ENCODE measurements around the gene DNAJC17.

DNAJC17 gene, protein sequence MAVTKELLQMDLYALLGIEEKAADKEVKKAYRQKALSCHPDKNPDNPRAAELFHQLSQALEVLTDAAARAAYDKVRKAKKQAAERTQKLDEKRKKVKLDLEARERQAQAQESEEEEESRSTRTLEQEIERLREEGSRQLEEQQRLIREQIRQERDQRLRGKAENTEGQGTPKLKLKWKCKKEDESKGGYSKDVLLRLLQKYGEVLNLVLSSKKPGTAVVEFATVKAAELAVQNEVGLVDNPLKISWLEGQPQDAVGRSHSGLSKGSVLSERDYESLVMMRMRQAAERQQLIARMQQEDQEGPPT

DNA sequence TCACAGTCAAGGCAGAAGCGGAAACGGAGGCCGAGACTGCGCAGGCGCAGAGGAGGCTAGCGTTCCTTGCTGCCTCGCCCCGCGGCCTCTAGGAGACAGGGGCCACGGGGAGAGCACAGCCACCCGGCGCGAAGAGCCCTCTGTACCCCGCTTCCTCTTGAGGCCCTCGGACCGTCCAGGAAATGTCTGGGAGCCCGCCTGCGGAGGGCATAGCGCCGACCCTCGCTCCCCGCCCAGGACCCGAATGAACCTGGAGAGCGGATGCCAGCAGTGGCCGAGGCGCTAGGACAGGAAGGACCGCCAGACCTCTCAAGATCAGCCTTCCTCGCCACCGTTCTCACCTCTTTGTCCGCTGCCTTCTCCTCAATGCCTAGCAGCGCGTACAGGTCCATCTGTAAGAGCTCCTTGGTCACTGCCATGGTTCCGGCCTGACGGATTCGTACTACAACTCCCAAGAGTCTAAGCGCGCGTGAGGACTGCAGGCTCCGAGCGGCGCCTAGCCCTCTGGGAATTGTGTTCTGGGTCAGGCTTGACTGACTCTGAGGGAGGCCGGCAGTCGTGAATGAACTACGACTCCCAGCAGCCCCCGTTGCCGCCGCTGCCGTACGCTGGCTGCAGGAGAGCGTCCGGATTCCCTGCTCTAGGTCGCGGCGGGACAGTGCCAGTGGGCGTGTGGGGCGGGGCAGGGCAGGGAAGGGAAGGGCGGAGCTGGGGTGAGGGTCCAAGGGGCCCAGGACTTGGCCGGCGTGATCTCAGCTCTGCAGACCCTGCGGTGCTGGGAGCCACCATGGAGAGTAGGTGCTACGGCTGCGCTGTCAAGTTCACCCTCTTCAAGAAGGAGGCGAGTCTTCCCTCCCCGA lies at the start of gene DNAJC17, which contains the start of gene ZFYVE19:
Gene DNAJC17 (minus strand): TSS at position 446 of the 860 bp plus-strand sequence. CDS start 27 bp downstream, at position 419.
Gene ZFYVE19 (plus strand): TSS at position 62 of the 860 bp plus-strand sequence. CDS start 501 bp downstream, at position 563.
- peak; percentile 85 for DNase-seq

DNA sequence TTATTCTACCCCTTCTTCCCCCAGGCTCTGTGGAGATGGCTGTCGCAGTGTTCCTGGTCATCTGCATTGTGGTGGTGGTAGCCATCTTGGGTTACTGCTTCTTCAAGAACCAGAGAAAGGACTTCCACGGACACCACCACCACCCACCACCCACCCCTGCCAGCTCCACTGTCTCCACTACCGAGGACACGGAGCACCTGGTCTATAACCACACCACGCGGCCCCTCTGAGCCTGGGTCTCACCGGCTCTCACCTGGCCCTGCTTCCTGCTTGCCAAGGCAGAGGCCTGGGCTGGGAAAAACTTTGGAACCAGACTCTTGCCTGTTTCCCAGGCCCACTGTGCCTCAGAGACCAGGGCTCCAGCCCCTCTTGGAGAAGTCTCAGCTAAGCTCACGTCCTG lies 49.5 kb upstream of the DNAJC17 start:
- DNase-seq: no peak

DNA sequence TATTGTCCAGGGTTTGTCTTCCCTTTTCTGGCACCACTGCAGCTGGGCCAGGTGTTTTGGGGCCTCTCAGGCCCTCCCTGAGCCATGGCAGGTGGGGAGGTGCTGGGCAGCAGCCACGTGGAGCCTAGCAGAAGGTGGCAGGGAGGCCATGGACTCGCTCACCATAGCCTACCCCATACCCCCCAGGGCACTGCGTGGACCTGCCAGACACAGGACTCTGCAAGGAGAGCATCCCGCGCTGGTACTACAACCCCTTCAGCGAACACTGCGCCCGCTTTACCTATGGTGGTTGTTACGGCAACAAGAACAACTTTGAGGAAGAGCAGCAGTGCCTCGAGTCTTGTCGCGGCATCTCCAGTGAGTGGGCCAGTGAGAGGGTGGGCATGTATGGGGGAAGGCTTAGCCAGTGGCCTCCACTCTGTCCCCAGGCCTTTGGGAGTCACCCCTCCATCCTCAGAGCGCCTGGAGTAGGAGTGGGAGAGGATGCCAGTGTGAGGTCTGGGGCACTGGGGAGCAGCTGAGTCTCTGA lies 48.5 kb upstream of the DNAJC17 start:
- DNase-seq: no peak

DNA sequence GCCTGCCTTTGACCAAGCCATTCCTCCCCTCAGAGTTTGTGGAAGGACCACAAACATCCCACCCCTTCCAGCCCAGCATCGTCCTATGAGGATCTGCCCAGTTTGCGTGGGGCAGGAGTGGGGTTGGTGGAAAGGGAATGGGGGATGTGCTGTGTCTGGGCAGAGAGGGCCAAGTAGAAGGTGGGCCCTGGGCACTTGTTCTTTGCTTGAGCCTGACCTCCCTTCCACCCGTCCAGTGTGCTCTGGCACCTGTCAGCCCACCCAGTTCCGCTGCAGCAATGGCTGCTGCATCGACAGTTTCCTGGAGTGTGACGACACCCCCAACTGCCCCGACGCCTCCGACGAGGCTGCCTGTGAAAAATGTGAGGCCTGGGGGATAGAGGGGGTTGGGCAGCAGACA lies 46.9 kb upstream of the DNAJC17 start:
- no peak for DNase-seq

DNA sequence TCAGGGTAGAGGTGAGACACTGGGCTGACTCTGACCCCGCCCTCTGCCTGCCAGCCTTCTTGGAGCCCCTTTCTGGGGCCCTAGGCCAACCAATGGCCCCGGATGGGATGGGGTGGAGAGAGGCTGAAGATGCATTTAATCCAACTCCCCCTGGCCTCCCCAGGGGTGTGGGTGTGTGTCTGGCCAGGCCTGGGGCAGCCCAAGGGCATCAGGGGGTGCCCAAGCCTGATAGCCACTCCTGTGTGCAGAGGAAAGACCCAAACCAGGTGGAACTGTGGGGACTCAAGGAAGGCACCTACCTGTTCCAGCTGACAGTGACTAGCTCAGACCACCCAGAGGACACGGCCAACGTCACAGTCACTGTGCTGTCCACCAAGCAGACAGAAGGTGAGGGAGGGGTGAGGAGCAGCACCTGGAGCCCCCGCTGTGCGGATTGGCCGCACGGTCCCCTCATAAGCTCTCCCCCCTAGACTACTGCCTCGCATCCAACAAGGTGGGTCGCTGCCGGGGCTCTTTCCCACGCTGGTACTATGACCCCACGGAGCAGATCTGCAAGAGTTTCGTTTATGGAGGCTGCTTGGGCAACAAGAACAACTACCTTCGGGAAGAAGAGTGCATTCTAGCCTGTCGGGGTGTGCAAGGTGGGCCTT lies 46.1 kb upstream of the DNAJC17 start:
- DNase-seq: no peak

DNA sequence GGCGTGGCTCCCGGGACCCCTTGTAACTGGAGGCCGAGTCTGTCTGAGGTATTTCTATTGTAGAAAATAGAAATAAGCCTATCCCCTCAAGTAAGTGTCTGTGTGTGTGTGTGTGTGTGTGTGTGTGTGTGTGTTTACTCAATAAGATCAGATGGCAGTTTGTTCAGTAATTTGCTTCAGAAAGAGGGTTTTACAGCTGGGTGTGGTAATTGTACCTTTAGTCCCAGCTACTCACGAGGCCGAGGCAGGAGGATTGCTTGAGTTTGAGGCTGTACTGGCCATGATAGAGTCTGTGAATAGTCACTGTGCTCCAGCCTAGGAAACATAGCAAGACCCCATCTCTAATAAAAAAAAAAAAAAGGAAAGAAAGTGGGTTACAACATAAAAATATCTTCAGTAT lies 45.3 kb upstream of the DNAJC17 start:
- no peak for DNase-seq

DNA sequence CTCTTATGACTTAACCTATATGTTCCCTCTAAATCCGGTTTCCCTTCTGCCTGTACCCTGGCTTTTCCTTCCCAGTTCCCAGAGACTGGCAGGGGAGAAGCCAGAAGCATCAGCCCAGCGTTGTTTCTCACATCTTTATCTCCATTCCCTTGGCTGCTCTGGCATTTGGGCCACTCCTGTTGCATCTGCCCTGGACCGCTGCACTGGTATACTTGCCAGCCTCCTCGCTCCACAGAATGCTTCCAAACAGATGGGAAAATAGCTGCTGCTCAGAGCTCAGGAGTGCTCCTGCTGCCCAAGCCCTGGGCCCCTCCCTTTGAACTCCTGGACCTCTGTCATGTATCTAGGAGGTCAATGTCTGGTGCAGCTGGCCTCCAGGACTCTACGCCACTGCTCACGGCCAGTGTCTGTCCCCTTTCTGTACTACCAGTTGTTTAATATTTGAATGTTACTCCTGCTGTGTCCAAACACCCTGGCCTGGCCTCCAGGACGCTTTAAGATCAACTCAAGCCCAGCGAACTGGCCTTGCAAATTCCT lies 43.4 kb upstream of the DNAJC17 start:
- DNase-seq: no peak

DNA sequence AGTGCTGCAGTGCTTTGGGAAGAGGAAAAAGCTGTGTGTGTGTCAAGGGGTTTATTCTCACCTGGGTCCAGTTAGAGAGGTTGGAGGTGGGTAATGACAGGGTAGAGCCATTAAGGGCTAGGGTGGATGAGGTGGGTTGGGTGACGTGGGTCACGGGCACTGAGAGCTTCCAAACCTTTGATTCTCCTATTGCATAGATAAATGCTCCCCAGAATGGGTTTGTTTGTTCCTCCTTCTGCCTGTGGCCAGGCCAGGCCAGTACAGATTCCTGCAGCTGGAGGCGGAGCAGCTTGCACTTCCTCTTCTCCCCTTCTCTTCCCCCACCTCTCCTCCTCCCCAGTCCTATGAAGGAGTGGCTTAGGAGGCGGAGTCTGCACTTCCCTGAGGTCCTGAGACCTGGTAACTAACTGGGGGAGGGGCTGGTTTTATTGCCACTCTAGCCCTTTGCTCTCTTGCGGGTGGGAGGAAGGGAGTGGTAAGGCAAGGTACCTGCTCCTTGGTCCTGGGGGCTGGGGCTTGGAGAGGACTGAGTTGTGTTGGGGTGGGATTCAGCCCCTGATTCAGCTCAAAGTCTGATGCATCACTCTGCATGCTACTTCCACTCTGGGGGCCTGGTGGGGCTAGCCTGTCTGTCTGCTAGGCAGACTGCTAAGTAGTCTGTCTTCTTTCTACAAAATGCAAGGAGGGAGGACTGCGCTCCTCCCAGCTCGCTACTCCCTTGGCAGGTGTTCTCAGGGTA lies 40.1 kb upstream of the DNAJC17 start:
- DNase-seq: peak; percentile 76

DNA sequence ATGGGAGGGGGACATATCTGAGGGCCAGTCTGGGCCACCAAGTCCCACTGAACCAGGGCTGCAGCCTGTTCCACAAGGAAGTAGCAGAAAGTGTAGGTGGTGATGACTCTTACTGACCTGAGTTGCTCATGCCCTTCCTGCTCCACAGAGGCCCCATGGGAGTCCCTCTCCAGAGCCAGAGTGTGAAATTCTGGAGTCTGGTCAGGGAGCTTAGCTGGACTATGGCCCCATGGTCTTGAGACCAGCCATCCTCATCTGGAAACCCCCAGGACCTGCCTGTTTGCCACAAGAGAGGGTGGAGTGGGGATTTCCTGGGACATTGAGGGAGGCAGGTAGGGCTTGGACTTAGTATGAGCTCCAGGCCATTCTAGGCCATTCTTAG lies 39.6 kb upstream of the DNAJC17 start:
- DNase-seq: no peak

DNA sequence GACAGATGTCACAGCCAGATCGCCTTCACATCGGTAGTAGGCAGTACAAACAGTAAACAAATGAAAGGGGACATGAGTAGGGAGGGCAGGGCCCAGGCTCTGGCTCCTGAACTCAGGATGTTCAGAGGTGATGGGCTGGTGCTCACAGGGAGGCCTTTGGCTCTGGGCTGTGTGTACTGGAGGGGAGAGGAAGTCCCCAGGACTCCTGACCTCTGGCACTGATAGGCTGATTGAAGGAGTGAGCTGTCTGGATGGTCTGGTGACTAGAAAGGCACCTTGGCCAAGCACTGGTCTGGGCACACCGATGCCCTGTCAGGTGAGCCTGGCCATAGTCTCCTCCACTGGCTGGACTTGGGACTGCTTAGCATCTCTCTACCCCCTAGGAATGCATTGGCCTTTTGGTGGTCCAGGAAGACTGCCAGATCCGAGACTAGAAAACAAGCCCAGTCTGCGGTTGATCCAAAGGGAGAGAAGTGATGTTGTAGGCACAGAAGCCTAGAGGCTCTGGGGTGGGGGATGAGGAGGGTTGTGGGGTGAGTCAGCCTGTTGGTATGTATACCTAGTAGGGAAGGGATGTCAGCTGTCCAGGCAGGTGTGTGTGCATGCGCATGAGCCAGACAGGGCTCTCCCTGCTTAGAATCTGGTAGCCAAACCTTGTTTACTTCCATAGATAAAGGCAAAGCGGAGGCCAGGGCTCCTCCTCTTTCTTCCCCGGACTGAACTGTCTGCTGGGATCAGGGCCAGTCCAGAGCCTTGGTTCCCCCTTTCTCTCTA lies 38.4 kb upstream of the DNAJC17 start:
- peak; percentile 80 for DNase-seq

DNA sequence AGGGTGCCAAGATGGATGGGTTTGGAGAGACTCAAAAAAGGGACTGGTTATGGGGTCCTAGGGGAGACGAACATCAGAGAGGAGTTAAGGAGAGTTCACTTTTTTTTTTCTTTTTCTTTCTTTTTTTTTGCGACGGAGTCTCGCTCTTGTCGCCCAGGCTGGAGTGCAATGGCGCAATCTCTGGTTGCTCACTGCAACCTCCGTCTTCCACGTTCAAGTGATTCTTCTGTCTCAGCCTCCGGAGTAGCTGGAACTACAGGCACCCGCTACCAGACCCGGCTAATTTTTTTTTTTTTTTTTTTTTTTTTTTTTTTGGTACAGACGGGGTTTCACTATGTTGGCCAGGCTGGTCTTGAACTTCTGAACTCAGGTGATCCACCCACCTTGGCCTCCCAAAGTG lies 37.8 kb upstream of the DNAJC17 start:
- DNase-seq: no peak

DNA sequence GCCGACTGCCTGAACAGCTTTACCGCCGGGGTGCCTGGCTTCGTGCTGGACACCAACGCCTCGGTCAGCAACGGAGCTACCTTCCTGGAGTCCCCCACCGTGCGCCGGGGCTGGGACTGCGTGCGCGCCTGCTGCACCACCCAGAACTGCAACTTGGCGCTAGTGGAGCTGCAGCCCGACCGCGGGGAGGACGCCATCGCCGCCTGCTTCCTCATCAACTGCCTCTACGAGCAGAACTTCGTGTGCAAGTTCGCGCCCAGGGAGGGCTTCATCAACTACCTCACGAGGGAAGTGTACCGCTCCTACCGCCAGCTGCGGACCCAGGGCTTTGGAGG lies 37.4 kb upstream of the DNAJC17 start:
- DNase-seq: no peak

DNA sequence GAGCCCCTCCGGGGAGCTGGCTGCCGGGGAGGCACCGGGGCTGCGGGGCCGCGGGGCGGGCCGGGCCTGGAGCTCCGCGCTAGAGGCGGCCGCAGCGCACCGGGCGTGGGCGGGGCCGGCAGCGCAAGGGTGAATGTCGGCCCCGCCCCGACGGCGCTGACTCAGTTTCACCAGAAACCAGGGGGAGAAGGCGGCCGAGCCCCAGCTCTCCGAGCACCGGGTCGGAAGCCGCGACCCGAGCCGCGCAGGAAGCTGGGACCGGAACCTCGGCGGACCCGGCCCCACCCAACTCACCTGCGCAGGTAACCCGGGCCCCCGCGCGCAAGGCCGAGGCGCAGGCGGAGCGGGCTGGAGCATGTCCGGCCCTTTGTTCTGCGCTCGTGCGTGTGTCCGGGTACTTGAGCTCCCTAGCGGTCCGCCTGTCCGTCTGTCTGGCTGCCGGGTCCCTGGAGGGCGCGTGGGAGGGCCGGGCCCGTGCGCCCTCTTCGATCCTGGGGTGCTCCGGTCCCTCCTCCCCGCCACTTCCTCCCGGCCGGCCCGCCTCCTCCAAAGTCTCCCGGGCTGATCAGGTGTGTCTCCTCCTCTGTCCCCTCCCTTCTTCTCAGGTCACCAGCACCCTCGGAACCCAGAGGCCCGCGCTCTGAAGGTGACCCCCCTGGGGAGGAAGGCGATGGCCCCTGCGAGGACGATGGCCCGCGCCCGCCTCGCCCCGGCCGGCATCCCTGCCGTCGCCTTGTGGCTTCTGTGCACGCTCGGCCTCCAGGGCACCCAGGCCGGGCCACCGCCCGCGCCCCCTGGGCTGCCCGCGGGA lies 36.8 kb upstream of the DNAJC17 start, which contains the start of gene SPINT1:
Gene SPINT1 (plus strand): TSS at position 164 of the 811 bp plus-strand sequence. CDS start 507 bp downstream, at position 671.
- no peak for DNase-seq

DNA sequence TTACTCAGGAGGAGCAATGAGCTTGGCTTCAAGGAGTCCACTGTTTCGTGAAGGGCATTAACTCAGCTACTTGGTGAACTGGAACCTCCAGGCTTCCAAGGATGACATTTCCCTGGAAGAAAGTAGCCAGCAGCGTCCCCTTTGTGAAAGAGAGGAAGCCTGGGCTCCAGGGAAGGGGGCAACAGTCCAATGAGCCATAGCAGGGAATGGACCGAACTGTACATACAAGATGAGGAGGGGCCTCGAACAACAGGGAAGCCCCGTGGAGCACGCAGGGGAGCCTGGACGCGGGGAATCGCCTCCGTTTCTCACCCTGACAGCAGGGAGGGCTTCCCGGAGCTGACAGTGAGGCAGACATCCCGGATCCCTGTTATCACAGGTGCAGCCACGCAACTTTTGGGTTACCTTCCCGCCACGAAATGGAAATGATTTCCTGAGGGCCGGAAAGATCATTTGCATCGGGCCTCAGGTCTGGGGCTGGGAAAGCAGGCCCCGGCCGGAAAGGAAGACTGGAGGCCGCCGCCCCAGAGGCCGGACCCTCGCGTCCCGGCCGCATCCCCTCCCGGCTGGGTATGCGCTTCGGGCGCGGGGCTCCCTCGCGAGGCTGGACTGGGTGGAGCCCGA lies 36.1 kb upstream of the DNAJC17 start:
- DNase-seq: no peak

DNA sequence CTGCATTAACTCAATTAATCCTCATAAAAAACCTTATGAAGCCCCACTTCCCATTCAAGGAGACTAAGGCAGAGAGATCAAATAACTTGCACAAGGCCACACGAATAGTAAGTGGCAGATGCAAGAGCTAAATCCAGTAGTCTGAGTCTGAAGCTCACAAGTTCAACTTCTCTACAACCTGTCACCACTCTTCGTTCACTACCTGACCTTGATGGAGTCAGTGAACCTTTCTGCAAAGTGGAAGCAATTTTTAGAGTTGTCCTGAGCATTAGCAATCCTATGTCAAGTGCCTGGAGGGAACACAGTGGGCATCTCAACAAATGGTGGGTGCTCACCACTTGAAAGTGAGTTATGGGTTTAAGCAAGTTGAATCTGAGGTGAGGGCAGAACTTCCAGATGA lies 34.5 kb upstream of the DNAJC17 start:
- no peak for DNase-seq

DNA sequence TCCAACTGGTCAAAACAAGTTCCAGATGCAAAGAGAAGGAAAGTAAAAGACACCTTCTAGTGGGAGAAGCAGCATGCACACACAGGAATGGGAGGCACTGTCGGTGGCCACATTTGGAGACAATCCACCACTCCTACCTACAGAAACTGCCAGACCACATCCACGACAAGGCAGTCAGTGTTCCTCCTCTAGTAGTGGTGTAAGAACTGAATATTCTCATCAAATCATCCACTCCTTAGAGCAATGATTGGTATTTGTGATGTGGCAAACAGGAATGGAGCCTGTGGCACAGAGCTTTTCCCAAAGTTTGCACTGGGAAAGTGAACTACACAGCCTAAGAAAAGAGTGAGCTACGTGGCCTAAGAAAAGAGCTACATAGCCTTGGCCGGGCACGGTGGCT lies 31.5 kb upstream of the DNAJC17 start:
- DNase-seq: no peak

DNA sequence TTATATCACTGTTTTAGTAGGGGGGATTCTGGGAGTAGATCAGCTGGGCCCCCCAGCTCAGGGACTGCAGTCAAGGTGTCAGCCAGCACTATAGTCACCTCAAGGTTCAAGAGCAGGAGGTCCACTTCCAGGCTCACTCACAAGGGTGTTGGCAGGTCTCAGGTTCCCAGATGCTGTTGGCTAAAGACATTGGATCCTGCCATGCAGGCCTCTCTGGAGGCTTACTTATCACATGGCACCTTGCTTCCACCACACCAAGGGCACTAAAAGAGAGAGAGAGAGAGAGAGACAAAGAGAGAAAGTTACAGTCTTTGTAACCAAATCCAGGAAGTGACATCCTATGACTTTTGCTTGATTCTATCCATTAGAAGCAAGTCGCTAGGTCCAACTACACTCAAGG lies 28.7 kb upstream of the DNAJC17 start:
- DNase-seq: no peak

DNA sequence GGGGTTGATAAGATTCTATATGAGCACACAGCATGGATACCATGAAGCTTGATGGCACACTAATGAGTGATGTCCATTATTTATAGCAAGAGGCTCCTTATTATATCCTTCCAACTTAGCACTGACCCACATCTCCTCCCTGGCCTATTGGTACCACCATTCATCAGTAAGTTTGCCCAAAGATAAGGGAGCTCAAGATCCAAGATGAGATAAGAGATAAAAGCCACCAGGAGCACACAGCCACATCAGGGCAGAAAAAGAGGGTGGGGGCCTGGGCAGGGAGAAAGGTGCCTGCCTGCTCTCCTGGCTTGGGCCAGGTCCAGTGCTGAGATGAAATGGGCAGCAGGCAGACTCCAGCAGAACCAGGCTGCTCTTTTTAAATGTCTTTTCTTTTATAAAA lies 25.6 kb upstream of the DNAJC17 start:
- no peak for DNase-seq

DNA sequence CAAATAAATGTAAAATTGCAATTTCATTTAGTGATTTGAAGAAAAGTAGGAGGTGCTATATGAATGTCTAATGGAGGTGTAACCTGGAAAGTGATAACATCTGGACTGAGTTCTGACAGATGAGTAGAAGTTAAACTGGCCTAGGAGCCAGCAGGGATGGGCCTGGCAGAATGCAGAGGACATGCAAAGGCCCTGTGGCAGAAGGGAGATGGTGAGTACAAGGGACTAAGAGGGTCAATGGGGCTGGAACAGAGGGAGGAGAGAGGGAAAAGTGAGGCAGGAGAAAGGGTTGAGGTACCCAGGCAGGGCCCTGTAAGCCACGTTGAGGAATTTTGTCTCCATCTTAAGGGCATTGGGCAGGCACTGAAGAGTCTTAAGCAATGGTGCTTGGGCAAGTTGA lies 24.6 kb upstream of the DNAJC17 start:
- DNase-seq: no peak

DNA sequence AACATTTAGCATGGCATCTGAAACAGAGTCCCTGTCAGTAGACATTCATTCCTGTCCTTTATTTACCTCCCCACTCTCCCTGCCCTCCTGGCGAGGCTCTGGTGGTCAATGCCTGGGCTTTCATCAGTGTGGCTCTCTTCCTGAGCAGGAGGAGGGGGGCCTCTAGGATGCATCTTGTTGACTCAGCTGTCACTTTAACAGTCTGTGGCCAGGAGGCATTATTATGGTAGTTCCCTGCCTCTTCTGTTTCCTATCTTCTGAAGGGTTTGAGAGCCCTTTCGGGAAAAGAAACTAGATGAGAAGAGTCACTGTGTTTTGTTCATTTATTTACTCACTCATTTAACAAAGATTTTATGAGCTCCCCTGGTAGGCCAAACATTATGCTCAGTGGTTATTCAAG lies 23.6 kb upstream of the DNAJC17 start:
- peak; percentile 85 for DNase-seq

Measured in NCI-H2029 (cell line).